ENCODE results near the gene DCT.

DNA sequence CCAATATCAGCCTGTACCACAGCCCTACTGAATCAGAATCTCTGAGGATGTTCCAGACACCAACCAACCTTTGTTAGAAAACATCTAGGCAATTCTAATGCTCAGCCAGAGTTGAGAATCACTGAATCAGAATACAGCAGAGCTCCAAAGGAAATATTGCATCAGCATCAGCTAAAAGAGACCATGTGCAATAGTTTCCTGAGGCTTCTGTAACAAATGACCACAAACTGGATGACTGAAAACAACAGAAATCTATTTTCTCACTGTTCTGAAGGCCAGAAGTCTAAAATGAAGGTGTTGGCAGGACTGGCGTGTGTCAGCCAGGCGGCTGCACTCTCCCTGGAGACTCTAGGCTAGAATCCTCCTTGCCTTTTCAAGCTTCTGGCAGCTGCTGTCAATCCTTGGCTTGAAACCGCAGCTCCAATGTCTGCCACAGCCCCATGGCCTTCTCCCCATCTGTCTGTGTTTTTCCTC is 1.2 kb upstream of the DCT start:
- TF ChIP-seq GATA2 (IDR thresholded peaks at IDR 0.05; ENCODE audit: low read depth, low read length) (no peak), GATA3 (IDR thresholded peaks at IDR 0.05; ENCODE audit: low read depth, low read length) (no peak)
